ENCODE measurements around the gene SLC16A12.

The SLC16A12 gene

DNA sequence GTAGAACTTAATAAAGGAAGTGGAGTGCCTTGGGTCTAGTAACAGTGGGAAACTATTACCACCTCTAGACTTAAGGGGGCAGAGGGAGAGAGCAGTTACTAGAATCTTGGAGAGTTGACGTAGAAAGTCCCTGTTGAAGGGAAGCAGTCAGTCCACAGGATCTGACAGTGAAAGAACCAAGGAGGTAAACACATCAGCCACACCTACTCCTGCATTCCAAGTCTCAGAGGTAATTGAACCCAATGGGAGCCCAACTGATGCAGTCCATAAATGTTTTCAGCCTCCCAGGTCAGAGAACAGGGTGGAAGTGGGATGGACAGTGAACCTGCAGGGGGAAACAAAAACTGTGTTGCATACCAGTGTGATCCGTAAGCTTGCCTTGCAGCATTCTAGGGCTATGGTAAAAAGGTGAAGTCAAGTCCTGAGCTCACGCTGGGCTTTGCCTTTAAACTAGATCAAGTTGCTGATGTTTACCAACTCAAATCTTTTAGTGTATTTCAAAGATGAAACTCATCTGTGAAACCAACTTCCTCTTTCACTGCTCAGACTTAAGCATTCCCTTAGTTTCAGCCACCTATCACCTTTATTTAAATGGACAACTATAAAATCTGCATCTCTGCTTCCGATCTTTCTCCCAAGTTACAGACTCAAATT lies 57.2 kb downstream of the SLC16A12 start:
- H3K27ac ChIP-seq, result no peak overlapping the region
- TF ChIP-seq, protein P1, sequence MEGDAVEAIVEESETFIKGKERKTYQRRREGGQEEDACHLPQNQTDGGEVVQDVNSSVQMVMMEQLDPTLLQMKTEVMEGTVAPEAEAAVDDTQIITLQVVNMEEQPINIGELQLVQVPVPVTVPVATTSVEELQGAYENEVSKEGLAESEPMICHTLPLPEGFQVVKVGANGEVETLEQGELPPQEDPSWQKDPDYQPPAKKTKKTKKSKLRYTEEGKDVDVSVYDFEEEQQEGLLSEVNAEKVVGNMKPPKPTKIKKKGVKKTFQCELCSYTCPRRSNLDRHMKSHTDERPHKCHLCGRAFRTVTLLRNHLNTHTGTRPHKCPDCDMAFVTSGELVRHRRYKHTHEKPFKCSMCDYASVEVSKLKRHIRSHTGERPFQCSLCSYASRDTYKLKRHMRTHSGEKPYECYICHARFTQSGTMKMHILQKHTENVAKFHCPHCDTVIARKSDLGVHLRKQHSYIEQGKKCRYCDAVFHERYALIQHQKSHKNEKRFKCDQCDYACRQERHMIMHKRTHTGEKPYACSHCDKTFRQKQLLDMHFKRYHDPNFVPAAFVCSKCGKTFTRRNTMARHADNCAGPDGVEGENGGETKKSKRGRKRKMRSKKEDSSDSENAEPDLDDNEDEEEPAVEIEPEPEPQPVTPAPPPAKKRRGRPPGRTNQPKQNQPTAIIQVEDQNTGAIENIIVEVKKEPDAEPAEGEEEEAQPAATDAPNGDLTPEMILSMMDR (conservative IDR thresholded peaks at IDR 0.05), result no peak
- no peak for TF ChIP-seq ZFX (IDR thresholded peaks at IDR 0.05)

DNA sequence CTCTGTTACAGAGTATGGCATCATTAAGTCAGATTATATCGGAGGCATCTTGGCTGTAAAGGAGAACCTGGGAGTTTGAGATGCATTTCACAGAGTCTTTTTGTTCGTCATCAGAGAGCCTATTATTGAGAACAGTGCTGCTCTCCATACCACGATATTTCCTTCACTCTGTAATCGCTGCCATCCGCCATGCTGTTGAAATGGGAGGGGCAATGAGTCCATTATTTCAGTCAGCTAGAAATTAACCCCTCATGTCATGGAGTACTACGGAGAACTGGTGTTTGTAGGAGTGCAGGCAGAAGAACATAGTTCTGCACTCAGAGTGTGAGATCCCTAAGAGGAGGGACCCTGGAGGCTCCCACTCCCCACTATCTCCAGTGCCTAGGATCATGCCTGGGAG lies 59.2 kb downstream of the SLC16A12 start:
- no peak overlapping the region for H3K27ac ChIP-seq
- TF ChIP-seq ZFX (IDR thresholded peaks at IDR 0.05), result no peak
- TF ChIP-seq, protein P1 (conservative IDR thresholded peaks at IDR 0.05), result no peak

DNA sequence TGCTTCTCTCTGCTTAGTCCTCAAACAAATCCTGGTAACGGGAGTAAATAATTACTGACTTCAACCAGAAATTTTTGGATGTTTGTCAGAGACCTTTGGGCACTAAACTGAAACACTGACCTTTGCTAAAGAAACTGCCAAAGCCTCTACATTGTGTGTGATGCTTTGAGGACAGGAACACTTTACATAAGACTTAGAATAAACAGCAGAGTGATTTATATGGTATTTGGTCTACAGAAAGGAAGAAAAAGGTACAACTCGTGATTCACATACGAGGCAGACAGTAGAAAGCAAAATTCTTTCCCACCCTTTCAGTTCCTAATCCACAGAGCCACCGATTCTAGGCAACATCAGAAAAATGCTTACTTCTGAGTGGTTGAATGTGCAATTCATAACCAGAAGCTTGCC lies 59.8 kb downstream of the SLC16A12 start:
- TF ChIP-seq, protein P1 (conservative IDR thresholded peaks at IDR 0.05), result no peak
- no peak for TF ChIP-seq ZFX (IDR thresholded peaks at IDR 0.05)
- H3K27ac ChIP-seq, result no peak overlapping the region

DNA sequence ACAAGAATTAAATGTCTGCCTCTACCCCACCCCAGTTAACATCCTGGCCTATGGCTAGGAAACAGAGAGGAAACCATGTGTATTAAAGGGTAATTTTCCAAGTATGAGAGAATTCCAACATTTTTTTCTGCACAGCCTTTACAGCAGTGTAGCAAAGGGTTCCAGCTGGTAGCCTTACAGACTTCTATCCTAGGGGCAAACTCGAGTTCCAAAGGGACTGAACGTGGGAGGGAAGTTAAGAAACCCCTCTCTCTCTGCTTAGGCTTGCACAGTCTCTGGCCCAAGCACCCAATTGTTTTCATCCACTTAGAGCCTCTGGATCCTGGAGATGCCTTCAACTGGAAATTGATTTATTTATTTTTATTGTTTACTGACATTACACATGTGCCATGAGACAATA lies 60.3 kb downstream of the SLC16A12 start:
- no peak for TF ChIP-seq ZFX (IDR thresholded peaks at IDR 0.05)
- TF ChIP-seq, protein P1 (conservative IDR thresholded peaks at IDR 0.05), result no peak
- H3K27ac ChIP-seq, result no peak overlapping the region

DNA sequence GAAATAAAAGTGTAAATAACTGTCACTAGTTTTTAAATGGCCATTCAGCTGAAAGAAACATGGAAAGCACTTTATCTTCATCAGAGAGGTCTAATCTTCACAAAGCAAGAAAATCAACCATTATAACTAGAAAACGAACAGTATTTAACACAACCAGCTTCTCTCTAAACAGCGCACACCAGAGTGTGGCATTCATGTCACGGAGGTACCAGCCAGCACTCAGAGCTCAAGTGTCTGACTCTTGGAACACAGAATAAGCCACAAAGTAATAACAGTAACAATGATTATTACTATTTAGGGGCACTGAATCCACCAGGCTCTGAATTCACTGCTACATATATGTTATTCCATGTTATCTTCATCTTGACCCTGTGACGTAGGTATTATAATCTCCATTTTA lies 60.9 kb downstream of the SLC16A12 start:
- no peak overlapping the region for H3K27ac ChIP-seq

DNA sequence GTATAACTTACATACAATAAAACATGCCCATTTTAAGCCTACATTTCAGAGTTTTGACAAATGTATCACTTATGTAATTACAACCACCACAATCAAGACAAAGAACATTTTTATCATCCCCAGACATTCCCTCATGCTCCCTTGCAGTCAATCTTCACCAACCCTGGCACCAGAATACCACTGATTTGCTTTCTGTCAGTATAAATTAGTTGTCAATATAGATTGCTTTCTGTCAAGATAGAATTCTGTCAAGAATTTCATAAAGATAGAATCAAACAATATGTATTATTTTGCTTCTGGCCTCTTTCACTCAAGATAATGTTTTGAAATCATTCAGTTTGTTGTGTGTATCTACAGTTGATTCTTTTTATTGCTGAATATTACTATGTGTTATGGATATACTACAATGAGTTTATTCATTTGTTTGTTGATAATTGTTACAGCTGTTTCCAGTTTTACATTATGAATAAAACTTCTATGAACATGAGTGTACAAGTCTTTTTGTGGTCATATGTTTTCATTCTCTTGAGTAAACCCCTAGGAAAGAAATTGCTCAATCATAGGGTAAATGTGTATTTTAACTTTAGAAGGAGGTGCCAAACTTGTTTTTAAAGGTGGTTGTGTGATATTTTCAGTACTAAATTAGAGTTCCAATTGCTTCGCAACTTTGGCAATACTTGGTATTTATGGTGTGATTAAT lies 64.1 kb downstream of the SLC16A12 start:
- no peak overlapping the region for H3K27ac ChIP-seq
- no peak for TF ChIP-seq ZFX (IDR thresholded peaks at IDR 0.05)
- TF ChIP-seq, protein P1 (conservative IDR thresholded peaks at IDR 0.05), result no peak

More for the DNA sequence above, 60.9 kb downstream of the SLC16A12 start:
- no peak for TF ChIP-seq ZFX (IDR thresholded peaks at IDR 0.05)

DNA sequence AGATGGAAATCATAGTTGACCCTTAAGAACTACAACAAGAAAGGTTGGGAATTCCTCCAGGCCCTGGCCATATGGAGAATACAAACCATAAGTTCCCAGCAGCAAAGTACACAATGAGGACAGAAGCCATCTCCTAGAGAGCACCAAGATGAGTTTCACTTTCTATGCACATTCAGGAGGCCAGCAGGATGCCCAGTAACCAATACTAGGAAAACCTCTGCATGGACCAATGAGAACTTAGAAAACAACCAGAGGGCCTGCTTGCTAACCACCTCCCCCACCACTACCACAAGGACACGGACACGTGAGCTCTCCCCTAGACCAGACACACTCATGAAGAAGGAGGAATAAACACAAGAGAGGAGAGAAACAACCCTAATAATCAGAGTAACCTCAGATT lies 64.8 kb downstream of the SLC16A12 start:
- no peak overlapping the region for H3K27ac ChIP-seq

More for the DNA sequence above, 64.8 kb downstream of the SLC16A12 start:
- TF ChIP-seq, protein P1 (conservative IDR thresholded peaks at IDR 0.05), result no peak

All from C4-2B (cell line).